Measurements from ENCODE around the gene DCAF4.

Gene DCAF4, protein sequence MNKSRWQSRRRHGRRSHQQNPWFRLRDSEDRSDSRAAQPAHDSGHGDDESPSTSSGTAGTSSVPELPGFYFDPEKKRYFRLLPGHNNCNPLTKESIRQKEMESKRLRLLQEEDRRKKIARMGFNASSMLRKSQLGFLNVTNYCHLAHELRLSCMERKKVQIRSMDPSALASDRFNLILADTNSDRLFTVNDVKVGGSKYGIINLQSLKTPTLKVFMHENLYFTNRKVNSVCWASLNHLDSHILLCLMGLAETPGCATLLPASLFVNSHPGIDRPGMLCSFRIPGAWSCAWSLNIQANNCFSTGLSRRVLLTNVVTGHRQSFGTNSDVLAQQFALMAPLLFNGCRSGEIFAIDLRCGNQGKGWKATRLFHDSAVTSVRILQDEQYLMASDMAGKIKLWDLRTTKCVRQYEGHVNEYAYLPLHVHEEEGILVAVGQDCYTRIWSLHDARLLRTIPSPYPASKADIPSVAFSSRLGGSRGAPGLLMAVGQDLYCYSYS

GRCh38 chr14:72926292-72927028 lies at the start of gene DCAF4:
Gene DCAF4, plus strand, starts transcription at chr14:72926464. Its CDS starts 11,515 bp downstream, at chr14:72937979.
- in situ Hi-C loops (cut with MboI; ENCODE audit: low sequenced_read_pairs): loop anchor here (25.0 kb wide), 1 partner anchor 414 kb away; no protein-coding TSS in a partner anchor

GRCh38 chr14:72876710-72877063 lies 49.6 kb upstream of the DCAF4 start:
- in situ Hi-C loops (cut with MboI; ENCODE audit: low sequenced_read_pairs): no loop called here

GRCh38 chr14:72878746-72879145 lies 47.5 kb upstream of the DCAF4 start:
- in situ Hi-C loops (cut with MboI; ENCODE audit: low sequenced_read_pairs): no loop called here

- in situ Hi-C loops (cut with MboI; ENCODE audit: low sequenced_read_pairs): no loop called here
Observed at GRCh38 chr14:72879431-72879830, 46.8 kb upstream of the DCAF4 start.

GRCh38 chr14:72880164-72880563 lies 46.1 kb upstream of the DCAF4 start:
- in situ Hi-C loops (cut with MboI; ENCODE audit: low sequenced_read_pairs): no loop called here

GRCh38 chr14:72880820-72881219 lies 45.4 kb upstream of the DCAF4 start:
- in situ Hi-C loops (cut with MboI; ENCODE audit: low sequenced_read_pairs): no loop called here

- in situ Hi-C loops (cut with MboI; ENCODE audit: low sequenced_read_pairs): no loop called here
Observed at GRCh38 chr14:72881543-72881942, 44.7 kb upstream of the DCAF4 start.

DNA sequence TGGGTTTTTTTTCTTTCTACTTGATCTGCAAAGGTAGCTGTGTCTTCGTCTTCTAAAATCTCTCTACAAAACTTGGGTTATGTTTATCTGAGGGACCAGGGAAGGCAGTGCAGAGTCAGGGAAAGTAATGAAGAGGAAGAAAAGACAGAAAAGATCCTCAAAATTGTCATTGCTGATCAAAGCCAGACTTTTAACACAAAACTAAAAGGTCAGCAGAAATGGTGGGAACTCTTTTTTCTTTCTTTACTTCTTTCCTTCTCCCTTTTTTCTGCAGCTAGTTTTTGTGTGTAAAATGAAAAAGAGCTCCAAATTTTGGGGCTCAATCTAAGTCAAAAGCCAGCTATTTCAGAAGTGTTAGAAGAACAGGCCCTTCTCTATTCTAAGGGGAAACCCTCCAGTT lies 44.2 kb upstream of the DCAF4 start:
- in situ Hi-C loops (cut with MboI; ENCODE audit: low sequenced_read_pairs): no loop called here

DNA sequence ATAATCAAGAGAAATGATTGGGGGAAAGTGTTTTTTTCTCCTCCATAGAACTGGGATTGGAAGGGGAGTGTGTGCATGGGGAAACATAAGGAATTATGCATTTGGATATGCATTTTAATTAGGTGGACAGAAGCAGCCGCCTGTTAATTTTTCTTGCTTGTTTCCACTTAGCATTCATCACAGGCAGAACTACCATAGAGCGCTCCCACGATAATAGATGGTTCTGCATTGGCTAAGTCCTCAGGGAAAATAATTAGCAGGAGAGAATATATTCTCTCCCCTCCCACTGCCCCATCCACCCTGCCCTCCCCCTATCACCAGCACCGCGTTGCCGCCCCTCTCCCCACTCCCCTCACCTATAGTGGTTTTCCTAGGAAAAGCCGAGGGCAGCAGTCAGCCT lies 43.8 kb upstream of the DCAF4 start:
- in situ Hi-C loops (cut with MboI; ENCODE audit: low sequenced_read_pairs): no loop called here

GRCh38 chr14:72883109-72883508 lies 43.2 kb upstream of the DCAF4 start:
- in situ Hi-C loops (cut with MboI; ENCODE audit: low sequenced_read_pairs): no loop called here

DNA sequence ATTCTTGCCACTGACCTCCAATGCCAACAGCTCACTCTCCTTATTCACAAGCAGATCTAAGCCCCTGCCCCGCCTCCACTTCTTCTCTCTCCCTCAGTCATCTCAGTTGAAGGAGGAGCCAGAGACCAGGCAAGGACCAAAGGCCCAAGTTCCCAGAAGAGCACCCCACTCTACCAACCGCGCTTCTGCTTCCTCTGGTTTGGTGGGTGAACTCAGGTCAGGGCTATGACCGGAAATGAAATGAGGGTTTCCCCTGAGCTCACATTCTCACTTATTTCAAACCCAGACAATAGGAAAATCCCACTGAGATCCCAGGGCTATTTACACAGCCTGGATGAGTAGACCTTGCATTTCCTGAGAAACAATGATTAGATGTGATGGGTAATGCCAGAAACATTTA lies 42.3 kb upstream of the DCAF4 start:
- in situ Hi-C loops (cut with MboI; ENCODE audit: low sequenced_read_pairs): no loop called here

GRCh38 chr14:72884386-72884785 lies 41.9 kb upstream of the DCAF4 start:
- in situ Hi-C loops (cut with MboI; ENCODE audit: low sequenced_read_pairs): no loop called here

- in situ Hi-C loops (cut with MboI; ENCODE audit: low sequenced_read_pairs): no loop called here
Observed at GRCh38 chr14:72887514-72887913, 38.8 kb upstream of the DCAF4 start.

DNA sequence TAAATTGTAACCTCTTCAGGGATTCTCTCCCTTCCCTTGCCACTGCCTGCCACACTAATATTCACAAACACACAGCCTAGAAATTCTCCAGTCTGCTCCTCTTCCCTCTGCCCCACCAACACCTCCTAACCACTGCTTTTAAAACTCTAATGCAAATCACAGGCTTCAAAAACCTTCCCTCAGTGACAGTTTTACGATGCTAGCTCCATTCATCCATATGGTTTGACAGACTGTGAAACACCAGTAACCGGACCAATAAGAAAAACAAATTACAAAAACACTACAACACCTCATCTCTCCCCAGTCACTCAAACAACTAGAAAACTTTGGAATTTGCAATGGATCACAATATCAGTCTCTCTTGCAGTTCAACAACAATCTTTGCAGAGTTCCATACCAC lies 38.1 kb upstream of the DCAF4 start:
- in situ Hi-C loops (cut with MboI; ENCODE audit: low sequenced_read_pairs): no loop called here

DNA sequence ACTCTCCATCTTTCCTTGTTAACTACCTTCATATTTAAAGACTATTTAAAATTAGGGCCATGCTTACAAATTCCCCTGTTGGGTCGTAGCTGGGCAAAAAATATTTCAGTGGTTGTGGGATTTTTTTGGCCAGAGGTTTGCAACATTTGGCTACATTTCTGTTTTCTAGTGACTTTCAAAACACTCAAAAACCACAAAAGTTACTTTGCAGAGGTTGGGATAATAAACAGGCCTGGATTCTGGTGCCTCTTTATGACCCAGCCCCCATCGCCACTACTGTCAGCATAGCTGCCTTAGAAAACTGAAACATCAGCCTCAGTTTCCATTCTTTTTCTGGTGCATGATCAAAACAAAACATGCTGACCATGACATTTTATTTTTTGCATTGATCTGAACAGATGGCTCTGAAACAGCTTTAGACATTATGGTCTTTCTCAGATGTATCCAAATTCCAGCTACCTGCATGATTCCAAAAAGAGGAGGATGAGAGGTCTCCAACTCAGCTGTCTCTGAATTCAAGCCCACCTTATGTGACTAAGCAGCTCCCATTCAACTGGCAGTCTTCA lies 37.5 kb upstream of the DCAF4 start:
- in situ Hi-C loops (cut with MboI; ENCODE audit: low sequenced_read_pairs): no loop called here

DNA sequence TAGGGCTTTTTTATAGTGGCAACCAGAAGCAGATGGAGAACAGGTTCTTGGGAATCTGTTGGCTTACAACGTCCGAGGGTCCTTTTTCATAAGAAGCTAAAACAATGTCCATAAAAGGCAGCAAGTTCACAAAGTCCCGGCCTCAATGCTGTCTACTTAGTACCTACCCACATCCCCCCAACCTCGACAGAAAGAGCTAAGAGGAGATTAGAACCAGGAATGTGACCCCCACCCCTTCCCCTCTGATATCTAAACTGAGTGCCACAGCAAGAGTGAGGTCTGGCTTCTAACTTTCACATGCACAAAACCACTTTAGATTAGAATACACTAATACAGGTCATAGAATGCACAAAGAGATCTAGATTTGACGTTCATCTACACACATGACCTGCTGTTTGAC lies 36.9 kb upstream of the DCAF4 start:
- in situ Hi-C loops (cut with MboI; ENCODE audit: low sequenced_read_pairs): no loop called here

DNA sequence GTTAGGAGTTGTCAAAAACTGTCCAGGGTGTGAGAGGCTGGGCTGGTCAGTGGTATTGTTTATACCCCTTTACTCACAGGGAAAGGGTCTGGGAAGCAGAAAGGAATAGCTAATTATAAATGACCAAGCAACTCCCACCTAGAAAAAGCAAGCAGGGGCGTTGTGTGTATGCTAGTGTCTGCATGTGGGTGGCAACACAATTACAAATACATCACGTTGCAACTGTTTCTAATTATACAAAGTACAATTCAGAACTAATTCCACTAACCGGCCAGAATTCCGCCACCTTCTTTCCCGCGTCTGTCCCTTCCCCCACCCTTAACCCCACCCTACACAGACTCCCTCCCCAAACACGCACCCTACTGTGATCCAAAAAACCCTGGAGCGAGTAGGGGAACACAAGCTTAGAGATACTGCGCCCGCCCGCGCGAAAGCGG lies 34.6 kb upstream of the DCAF4 start:
- in situ Hi-C loops (cut with MboI; ENCODE audit: low sequenced_read_pairs): no loop called here

- in situ Hi-C loops (cut with MboI; ENCODE audit: low sequenced_read_pairs): no loop called here
Observed at GRCh38 chr14:72892103-72892878, 34.0 kb upstream of the DCAF4 start.

DNA sequence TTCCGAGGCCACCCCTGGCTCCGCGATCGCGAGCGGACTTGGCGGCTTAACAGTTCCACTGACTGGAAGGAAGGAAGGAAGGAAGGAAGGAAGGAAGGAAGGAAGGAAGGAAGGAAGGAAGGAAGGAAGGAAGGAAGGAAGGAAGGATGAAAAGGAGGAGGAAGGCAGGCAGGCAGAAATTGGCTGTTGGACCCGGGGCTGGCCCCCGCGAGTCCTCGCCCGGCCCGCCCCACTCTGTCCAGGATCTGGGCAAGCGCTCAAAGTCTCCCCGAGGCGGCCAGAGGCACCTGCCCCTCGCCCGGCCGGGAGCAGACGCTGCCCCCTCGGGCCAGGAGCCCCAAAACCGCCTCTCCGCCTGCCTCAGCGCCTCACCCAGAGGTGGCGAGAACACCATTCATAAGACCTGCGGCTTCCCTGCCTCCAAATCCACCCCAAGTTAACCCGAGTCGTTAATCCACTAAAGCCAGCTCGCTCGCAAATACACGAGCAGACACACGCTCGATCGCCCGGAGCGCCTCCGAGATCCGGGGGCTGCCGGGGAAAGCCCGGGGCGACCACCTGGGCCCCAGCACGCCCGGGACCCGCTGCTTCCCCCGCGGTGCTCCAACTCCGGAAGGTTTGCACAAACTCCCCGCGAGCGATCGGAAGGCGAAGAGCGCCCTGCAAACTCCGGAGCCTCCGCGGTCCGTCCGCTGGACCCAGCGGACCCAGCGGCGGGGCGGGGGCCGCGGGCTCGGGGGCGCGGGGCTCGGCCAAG lies 33.2 kb upstream of the DCAF4 start:
- in situ Hi-C loops (cut with MboI; ENCODE audit: low sequenced_read_pairs): no loop called here

- in situ Hi-C loops (cut with MboI; ENCODE audit: low sequenced_read_pairs): no loop called here
Observed at GRCh38 chr14:72893636-72894322, 32.5 kb upstream of the DCAF4 start, which contains the start of gene DPF3. Gene DPF3, minus strand, starts transcription at chr14:72894101. Its CDS starts 13 bp downstream, at chr14:72894088.

Data from HL-60/S4 treated with retinoic acid at 250 ng/mL for 4 days and 3 days (cell line).